Caco-2 (cell line): ENCODE measurements around the gene PPIP5K1. TPM values are rescaled to one million over a fixed set of nuclear protein-coding genes. Genes with fewer than 3 reads are reported as not detected.

Experiments
- BruUV-seq: library from RNA; stranded (reverse); fragments of 400-500 nt; replicated peaks from 2 replicates; lab custom pipeline; 2021; lab: Mats Ljungman, UMichigan
- CTCF ChIA-PET: fragments of 300-600 bp; sonication (Branson Sonifier 250); formaldehyde crosslinking; loops from one replicate; lab custom pipeline; 2022; ENCODE audit warnings: antibody characterized with exemption; lab: Charles Lee
- POLR2A ChIA-PET: fragments of 300-600 bp; sonication (Branson Sonifier 250); formaldehyde crosslinking; loops from one replicate; lab custom pipeline; 2022; ENCODE audit warnings: antibody characterized with exemption; lab: Charles Lee
- DNase-seq, 2 experiments: peaks; one replicate each; pipeline versions ENCODE4 v3.0.0 to v3.0.0-alpha.2; 2020 to 2022
- H3K27me3 ChIP-seq: replicated peaks from 2 replicates; pipeline ENCODE4 v1.6.0; 2011; ENCODE audit warnings: low read length; ENCODE audit not compliant: control insufficient read depth, insufficient read depth
- H3K36me3 ChIP-seq: 2 replicates; pipeline ENCODE4 v1.5.1; 2011; ENCODE audit warnings: low read length; ENCODE audit not compliant: control insufficient read depth, insufficient read depth
- H3K4me1 ChIP-seq: fragments of 250-450 bp; sonication (Bioruptor Pico); 2 replicates; pipeline ENCODE4 v1.5.1; 2020; ENCODE audit warnings: mild to moderate bottlenecking
- H3K4me3 ChIP-seq: 2 replicates; pipeline ENCODE4 v1.5.1; 2011; ENCODE audit warnings: low read depth, mild to moderate bottlenecking, control low read depth, low read length
- H3K9me3 ChIP-seq: fragments of 250-450 bp; sonication (Bioruptor Pico); 2 replicates; pipeline ENCODE4 v1.5.1; 2020; ENCODE audit warnings: mild to moderate bottlenecking, moderate library complexity
- H3K27ac Mint-ChIP-seq: one replicate; pipeline ENCODE4 v1.8.0; 2022; ENCODE audit warnings: mixed read lengths; ENCODE audit not compliant: unreplicated experiment
- H3K27me3 Mint-ChIP-seq: one replicate; pipeline ENCODE4 v1.8.0; 2022; ENCODE audit warnings: mixed read lengths; ENCODE audit not compliant: insufficient read depth, unreplicated experiment
- H3K36me3 Mint-ChIP-seq: one replicate; pipeline ENCODE4 v1.8.0; 2022; ENCODE audit warnings: mild to moderate bottlenecking, mixed read lengths; ENCODE audit not compliant: insufficient read depth, unreplicated experiment
- H3K4me1 Mint-ChIP-seq: one replicate; pipeline ENCODE4 v1.8.0; 2022; ENCODE audit warnings: low read depth, mixed read lengths; ENCODE audit not compliant: unreplicated experiment
- H3K4me3 Mint-ChIP-seq: one replicate; pipeline ENCODE4 v1.8.0; 2022; ENCODE audit warnings: mild to moderate bottlenecking, moderate library complexity, mixed read lengths; ENCODE audit not compliant: unreplicated experiment
- H3K9me3 Mint-ChIP-seq: one replicate; pipeline ENCODE4 v1.8.0; 2022; ENCODE audit warnings: mixed read lengths; ENCODE audit not compliant: unreplicated experiment
- intact Hi-C: fragments of 100-400 bp; cut with micrococcal nuclease; formaldehyde crosslinking; loops from one replicate; pipeline ENCODE4 v1.10.0; 2022; ENCODE audit not compliant: unreplicated experiment
- total RNA-seq: library from RNA; stranded (reverse); gene quantifications from 2 replicates; pipeline ENCODE4 v1.2.3, GENCODE V29; 2022
- TF ChIP-seq, protein P1 (sequence below), 2 experiments: fragments of 200-600 bp in 1 of 2; IDR thresholded peaks; 1 replicate in 1 of 2; 2 replicates in 1 of 2; pipeline versions ENCODE4 v1.5.1 to v1.8.0; 2011 to 2022; ENCODE audit warnings: antibody characterized with exemption in 1 of 2, control low read depth in 1 of 2, inconsistent platforms in 1 of 2, low read depth in 1 of 2, low read length in 1 of 2, mild to moderate bottlenecking in 1 of 2, moderate library complexity in 1 of 2; ENCODE audit not compliant: insufficient read depth in 1 of 2, severe bottlenecking in 1 of 2, unreplicated experiment in 1 of 2

The PPIP5K1 gene
- total RNA-seq, 1 experiment from 2014 or later: 36.3 TPM

DNA sequence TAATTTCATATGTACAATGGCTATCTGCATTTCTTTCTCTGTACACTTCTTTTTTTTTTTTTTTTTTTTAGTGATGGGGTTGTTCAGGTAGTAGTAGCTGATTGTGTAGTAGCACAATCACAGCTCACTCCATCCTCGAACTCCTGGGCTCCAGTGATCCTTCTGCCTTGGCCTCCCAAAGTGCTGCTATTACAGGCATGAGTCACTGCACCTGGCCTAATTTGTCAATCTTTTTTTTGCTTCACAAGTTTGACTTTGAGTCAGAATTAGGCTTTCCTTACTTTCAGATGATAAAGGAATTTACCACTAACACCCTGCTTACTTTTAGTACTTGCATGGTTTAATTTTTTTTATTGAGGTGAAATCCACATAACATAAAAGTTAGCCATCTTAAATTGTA lies 44.6 kb downstream of the PPIP5K1 start:
- Mint-ChIP-seq H3K27ac (no peak overlapping the region), H3K9me3 (no peaks in the 10 kb centered on the region), H3K36me3 (no peaks in the 10 kb centered on the region), H3K4me3 (no peak overlapping the region), H3K4me1 (no peaks in the 10 kb centered on the region), H3K27me3 (no peaks in the 10 kb centered on the region)
- intact Hi-C loops: no loop called here
- Histone ChIP-seq H3K36me3 (peaks cover 1% of the 10 kb centered on the region; the same call in 1 of the 2 replicates), H3K27me3 (no peaks in the 10 kb centered on the region), H3K4me3 (no peak overlapping the region), H3K4me1 (no peaks in the 10 kb centered on the region), H3K9me3 (peaks cover 5% of the 10 kb centered on the region)
- no peak for DNase-seq
- no TSS peak for BruUV-seq
- CTCF ChIA-PET: interaction anchor here (0.6 kb wide), 1 partner anchor 39 kb away, joined by 3 read pairs; no protein-coding TSS in a partner anchor
- POLR2A ChIA-PET: no interaction called here
- TF ChIP-seq, protein P1, sequence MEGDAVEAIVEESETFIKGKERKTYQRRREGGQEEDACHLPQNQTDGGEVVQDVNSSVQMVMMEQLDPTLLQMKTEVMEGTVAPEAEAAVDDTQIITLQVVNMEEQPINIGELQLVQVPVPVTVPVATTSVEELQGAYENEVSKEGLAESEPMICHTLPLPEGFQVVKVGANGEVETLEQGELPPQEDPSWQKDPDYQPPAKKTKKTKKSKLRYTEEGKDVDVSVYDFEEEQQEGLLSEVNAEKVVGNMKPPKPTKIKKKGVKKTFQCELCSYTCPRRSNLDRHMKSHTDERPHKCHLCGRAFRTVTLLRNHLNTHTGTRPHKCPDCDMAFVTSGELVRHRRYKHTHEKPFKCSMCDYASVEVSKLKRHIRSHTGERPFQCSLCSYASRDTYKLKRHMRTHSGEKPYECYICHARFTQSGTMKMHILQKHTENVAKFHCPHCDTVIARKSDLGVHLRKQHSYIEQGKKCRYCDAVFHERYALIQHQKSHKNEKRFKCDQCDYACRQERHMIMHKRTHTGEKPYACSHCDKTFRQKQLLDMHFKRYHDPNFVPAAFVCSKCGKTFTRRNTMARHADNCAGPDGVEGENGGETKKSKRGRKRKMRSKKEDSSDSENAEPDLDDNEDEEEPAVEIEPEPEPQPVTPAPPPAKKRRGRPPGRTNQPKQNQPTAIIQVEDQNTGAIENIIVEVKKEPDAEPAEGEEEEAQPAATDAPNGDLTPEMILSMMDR (IDR thresholded peaks at IDR 0.05; ENCODE audit: insufficient read depth in 1 of 2, low read depth in 1 of 2, low read length in 1 of 2, severe bottlenecking in 1 of 2, unreplicated experiment in 1 of 2): no peak

DNA sequence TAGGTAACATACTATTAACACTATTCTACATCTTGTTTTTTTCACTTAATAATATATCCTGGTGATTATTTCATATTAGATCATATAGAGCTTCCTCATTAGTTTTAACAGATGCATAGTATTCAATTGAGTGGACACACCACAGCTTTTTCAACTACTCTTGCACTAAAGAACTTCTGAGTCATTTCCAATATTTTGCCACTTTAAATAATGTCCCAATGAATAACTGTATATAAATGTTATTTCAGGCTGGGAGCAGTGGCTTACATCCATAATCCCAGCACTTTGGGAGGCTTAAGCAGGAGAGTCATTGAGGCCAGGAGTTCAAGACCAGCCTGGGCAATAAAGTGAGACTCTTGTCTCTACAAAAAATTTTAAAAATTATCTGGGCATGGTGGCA lies 45.7 kb downstream of the PPIP5K1 start:
- Histone ChIP-seq H3K27me3 (no peaks in the 10 kb centered on the region), H3K36me3 (no peaks in the 10 kb centered on the region), H3K4me3 (no peak overlapping the region), H3K4me1 (no peaks in the 10 kb centered on the region), H3K9me3 (peaks cover 5% of the 10 kb centered on the region)
- ChIA-PET POLR2A (no interaction called here), CTCF (no interaction called here)
- Mint-ChIP-seq H3K27me3 (no peaks in the 10 kb centered on the region), H3K4me3 (no peak overlapping the region), H3K9me3 (no peaks in the 10 kb centered on the region), H3K36me3 (no peaks in the 10 kb centered on the region), H3K27ac (no peak overlapping the region), H3K4me1 (no peaks in the 10 kb centered on the region)
- intact Hi-C loops: no loop called here
- DNase-seq: no peak
- TF ChIP-seq, protein P1 (IDR thresholded peaks at IDR 0.05; ENCODE audit: insufficient read depth in 1 of 2, low read depth in 1 of 2, low read length in 1 of 2, severe bottlenecking in 1 of 2, unreplicated experiment in 1 of 2): no peak
- BruUV-seq: no TSS peak

DNA sequence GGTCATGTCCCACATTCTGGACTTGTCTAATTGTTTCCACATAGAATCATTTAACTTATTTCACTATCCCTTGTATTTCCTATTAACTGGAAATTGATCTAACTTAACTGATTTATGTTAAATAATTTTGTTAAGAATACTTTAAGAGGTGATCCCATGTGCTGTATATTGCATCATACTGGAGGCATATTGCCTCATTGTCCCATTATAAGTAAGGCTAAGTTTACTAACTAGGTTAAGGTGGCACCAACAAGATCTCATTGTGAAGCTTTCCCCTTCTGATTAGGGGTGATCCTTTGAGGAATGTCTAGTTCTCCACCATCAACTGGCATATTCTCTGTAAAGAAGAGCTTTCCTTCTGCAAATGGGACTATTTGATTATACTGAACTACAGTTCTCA lies 48.2 kb downstream of the PPIP5K1 start:
- Histone ChIP-seq H3K9me3 (no peaks in the 10 kb centered on the region), H3K4me3 (no peak overlapping the region), H3K27me3 (no peaks in the 10 kb centered on the region), H3K36me3 (no peaks in the 10 kb centered on the region), H3K4me1 (no peaks in the 10 kb centered on the region)
- ChIA-PET CTCF (no interaction called here), POLR2A (no interaction called here)
- Mint-ChIP-seq H3K4me1 (no peaks in the 10 kb centered on the region), H3K27me3 (no peaks in the 10 kb centered on the region), H3K27ac (no peak overlapping the region), H3K36me3 (no peaks in the 10 kb centered on the region), H3K9me3 (no peaks in the 10 kb centered on the region), H3K4me3 (no peak overlapping the region)
- no TSS peak for BruUV-seq
- DNase-seq: no peak
- intact Hi-C loops: no loop called here
- TF ChIP-seq, protein P1 (IDR thresholded peaks at IDR 0.05; ENCODE audit: insufficient read depth in 1 of 2, low read depth in 1 of 2, low read length in 1 of 2, severe bottlenecking in 1 of 2, unreplicated experiment in 1 of 2): no peak
